ENCODE results near the gene TENM4. TPM values are rescaled to one million over a fixed set of nuclear protein-coding genes. Genes with fewer than 3 reads are reported as not detected.

TENM4 gene
- total RNA-seq, 1 experiment from 2014 or later = 18.7 TPM

- DNase-seq (ENCODE audit: low spot score) = no peak
- in situ Hi-C loops (cut with HindIII; ENCODE audit: low sequenced_read_pairs) = no loop called here
Observed at GRCh38 chr11:78762105-78762504, 678.7 kb downstream of the TENM4 start.

GRCh38 chr11:78759071-78759470, 681.8 kb downstream of the TENM4 start:
- in situ Hi-C loops (cut with HindIII; ENCODE audit: low sequenced_read_pairs) = no loop called here
- DNase-seq (ENCODE audit: low spot score) = no peak

- no peak for DNase-seq (ENCODE audit: low spot score)
- in situ Hi-C loops (cut with HindIII; ENCODE audit: low sequenced_read_pairs) = no loop called here
Observed at GRCh38 chr11:78753297-78753696, 687.5 kb downstream of the TENM4 start.

GRCh38 chr11:78752494-78752893, 688.3 kb downstream of the TENM4 start:
- no peak for DNase-seq (ENCODE audit: low spot score)
- in situ Hi-C loops (cut with HindIII; ENCODE audit: low sequenced_read_pairs) = no loop called here

GRCh38 chr11:78748918-78749690, 691.7 kb downstream of the TENM4 start:
- in situ Hi-C loops (cut with HindIII; ENCODE audit: low sequenced_read_pairs) = no loop called here
- no peak for DNase-seq (ENCODE audit: low spot score)

GRCh38 chr11:78744949-78745348, 695.9 kb downstream of the TENM4 start:
- in situ Hi-C loops (cut with HindIII; ENCODE audit: low sequenced_read_pairs) = no loop called here
- no peak for DNase-seq (ENCODE audit: low spot score)

- DNase-seq (ENCODE audit: low spot score) = no peak
- in situ Hi-C loops (cut with HindIII; ENCODE audit: low sequenced_read_pairs) = no loop called here
Observed at GRCh38 chr11:78744202-78744601, 696.6 kb downstream of the TENM4 start.

GRCh38 chr11:78742430-78742829, 698.4 kb downstream of the TENM4 start:
- in situ Hi-C loops (cut with HindIII; ENCODE audit: low sequenced_read_pairs) = no loop called here
- no peak for DNase-seq (ENCODE audit: low spot score)

- DNase-seq (ENCODE audit: low spot score) = no peak
- in situ Hi-C loops (cut with HindIII; ENCODE audit: low sequenced_read_pairs) = no loop called here
Observed at GRCh38 chr11:78741741-78742140, 699.1 kb downstream of the TENM4 start.

- in situ Hi-C loops (cut with HindIII; ENCODE audit: low sequenced_read_pairs) = no loop called here
- no peak for DNase-seq (ENCODE audit: low spot score)
Observed at GRCh38 chr11:78740199-78741071, 700.4 kb downstream of the TENM4 start.

GRCh38 chr11:78737891-78738290, 702.9 kb downstream of the TENM4 start:
- no peak for DNase-seq (ENCODE audit: low spot score)
- in situ Hi-C loops (cut with HindIII; ENCODE audit: low sequenced_read_pairs) = no loop called here

GRCh38 chr11:78737301-78737700, 703.5 kb downstream of the TENM4 start:
- in situ Hi-C loops (cut with HindIII; ENCODE audit: low sequenced_read_pairs) = no loop called here
- no peak for DNase-seq (ENCODE audit: low spot score)

- DNase-seq (ENCODE audit: low spot score) = no peak
- in situ Hi-C loops (cut with HindIII; ENCODE audit: low sequenced_read_pairs) = no loop called here
Observed at GRCh38 chr11:78735711-78736110, 705.1 kb downstream of the TENM4 start.

GRCh38 chr11:78733031-78733430, 707.8 kb downstream of the TENM4 start:
- DNase-seq (ENCODE audit: low spot score) = no peak
- in situ Hi-C loops (cut with HindIII; ENCODE audit: low sequenced_read_pairs) = no loop called here

- in situ Hi-C loops (cut with HindIII; ENCODE audit: low sequenced_read_pairs) = no loop called here
- DNase-seq (ENCODE audit: low spot score) = no peak
Observed at GRCh38 chr11:78732246-78732645, 708.6 kb downstream of the TENM4 start.

GRCh38 chr11:78731027-78731426, 709.8 kb downstream of the TENM4 start:
- DNase-seq (ENCODE audit: low spot score) = no peak

GRCh38 chr11:78730267-78730824, 710.5 kb downstream of the TENM4 start:
- no peak for DNase-seq (ENCODE audit: low spot score)
- in situ Hi-C loops (cut with HindIII; ENCODE audit: low sequenced_read_pairs) = no loop called here

More at GRCh38 chr11:78731027-78731426, 709.8 kb downstream of the TENM4 start:
- in situ Hi-C loops (cut with HindIII; ENCODE audit: low sequenced_read_pairs) = no loop called here

- in situ Hi-C loops (cut with HindIII; ENCODE audit: low sequenced_read_pairs) = no loop called here
- DNase-seq (ENCODE audit: low spot score) = no peak
Observed at GRCh38 chr11:78727816-78728215, 713.0 kb downstream of the TENM4 start.

GRCh38 chr11:78725200-78725599, 715.6 kb downstream of the TENM4 start:
- in situ Hi-C loops (cut with HindIII; ENCODE audit: low sequenced_read_pairs) = no loop called here
- no peak for DNase-seq (ENCODE audit: low spot score)

- DNase-seq (ENCODE audit: low spot score) = no peak
- in situ Hi-C loops (cut with HindIII; ENCODE audit: low sequenced_read_pairs) = no loop called here
Observed at GRCh38 chr11:78722786-78723185, 718.0 kb downstream of the TENM4 start.

Data from G401 (cell line).